Stimulated activated CD4-positive, alpha-beta T cell treated with anti-CD3 and anti-CD28 coated beads, Interleukin-4, amount 100 ng/mL, for 48 hours (primary cell): ENCODE results near the gene PDS5B.
A peak's percentile ranks its signal among the peaks of the same experiment; 100 is the strongest.

ENCODE experiments used
- DNase-seq, 2 donors: peaks; one replicate each; pipeline ENCODE4 v3.0.0-alpha.2; 2020; ENCODE audit warnings: low read depth in 2 of 2

The PDS5B gene

DNA sequence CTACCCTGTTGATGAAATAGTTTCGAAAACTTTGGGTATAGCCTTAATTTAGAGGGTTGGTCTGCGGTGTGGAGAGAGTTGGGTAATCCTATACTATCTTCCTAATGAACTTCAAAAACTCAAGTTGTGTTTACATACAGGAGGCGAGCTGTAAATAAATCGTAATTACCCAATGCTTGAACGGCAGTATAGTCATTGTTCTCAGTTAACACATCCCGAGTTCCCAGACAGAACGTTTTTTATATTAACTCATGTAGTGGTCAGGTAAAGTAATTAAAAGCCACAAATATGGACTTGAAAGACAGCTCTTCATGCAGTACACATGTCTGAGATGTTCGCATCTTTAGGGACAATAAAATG lies 1.5 kb downstream of the PDS5B start:
- no peak for DNase-seq

DNA sequence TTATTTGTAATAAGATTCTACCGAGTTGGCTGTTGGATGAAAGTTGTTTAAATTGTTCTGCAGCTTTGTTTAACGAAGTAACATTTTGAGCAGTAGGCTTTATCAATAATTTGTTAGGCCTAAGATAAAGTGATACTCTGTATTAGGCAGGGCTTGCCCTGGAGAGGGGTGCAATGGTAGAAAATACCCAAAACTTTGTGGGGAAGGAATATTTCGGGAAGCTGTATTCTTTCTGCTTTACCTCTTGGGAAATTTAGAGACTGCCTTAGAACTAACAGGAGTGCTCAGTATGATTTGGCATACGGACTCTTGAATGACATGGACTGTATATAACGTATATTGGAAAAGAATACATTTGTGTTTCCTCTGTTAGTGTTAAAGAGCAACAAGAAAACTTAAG lies 2.5 kb downstream of the PDS5B start:
- DNase-seq: no peak

DNA sequence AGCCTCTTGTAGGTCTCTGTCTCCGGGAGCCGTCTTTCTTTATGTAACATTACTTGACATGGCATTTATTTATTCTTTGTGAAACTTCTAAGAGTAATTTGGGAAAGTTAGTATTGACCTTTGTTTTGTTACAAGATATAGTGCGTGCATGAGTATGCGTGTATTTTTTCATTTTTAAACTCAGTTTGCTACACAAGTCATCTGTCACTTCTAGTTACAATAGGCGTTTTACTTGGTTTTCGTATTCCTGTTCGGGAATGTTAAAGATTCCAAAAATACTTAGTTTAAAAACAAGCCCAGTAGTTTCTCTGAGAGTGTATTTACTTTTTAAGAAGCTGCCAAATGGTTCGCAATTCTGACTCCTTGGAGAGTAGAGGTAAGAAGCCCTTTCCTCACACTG lies 3.2 kb downstream of the PDS5B start:
- no peak for DNase-seq

DNA sequence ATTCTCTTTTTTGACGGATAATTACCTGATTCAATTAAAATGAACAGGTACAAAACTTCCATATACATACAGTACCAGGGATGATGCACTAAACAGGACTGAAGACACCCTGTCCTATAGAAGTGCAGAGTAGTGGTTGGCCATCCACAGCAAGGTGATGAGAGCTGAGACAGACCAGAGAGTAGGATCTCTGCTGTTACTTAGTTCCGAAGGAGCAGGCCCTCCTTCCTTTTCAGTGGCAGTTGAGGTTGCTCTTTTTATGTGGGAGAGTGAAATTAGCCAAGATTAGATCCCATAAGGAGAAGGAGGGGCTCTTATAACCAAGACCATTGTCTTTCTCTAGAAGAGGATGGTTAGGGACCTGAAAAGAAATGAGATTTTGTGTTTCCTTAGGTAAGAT lies 4.0 kb downstream of the PDS5B start:
- no peak for DNase-seq

DNA sequence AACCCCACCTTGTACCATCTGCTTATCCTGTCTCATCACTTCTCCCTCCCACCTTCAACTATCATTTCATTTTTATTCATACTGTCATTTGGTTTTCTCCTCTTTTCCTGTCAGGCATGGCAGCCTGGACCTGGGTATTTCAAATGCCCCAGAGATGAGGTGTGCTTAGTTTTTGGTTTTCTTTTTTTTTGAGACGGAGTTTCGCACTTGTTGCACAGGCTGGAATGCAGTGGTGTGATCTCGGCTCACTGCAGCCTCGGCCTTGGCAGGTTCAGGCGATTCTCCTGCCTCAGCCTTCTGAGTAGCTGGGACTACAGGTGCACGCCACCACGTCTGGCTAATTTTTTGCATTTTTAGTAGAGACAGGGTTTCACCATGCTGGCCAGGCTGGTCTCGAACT lies 5.8 kb downstream of the PDS5B start:
- DNase-seq: no peak

DNA sequence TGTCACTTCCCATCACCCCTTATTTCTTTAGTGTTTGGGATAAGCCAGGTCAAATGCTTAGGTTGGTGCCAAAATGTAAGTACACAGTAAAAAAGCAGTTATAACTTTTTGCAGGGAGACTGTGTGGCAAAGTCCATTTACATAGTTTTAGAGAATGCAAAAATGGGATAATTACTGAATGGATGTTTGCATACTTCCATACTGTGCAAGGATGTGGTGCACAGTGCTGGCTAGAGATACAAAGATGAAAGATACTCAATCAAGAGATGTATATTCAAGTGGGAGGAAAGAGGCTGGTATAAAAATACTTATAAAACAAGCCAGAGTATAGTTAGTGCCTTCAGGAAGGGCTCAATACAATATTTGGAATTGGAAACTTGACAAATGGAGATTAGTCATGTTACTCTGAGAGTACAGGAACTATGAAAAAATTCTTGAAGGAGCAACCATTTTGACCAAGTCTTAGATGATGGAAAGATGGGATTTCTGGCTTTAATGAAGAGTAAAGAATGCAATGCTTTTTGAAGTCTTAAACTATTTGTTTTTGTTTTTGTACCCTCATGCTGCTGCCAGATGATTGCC lies 8.0 kb downstream of the PDS5B start:
- DNase-seq: no peak

DNA sequence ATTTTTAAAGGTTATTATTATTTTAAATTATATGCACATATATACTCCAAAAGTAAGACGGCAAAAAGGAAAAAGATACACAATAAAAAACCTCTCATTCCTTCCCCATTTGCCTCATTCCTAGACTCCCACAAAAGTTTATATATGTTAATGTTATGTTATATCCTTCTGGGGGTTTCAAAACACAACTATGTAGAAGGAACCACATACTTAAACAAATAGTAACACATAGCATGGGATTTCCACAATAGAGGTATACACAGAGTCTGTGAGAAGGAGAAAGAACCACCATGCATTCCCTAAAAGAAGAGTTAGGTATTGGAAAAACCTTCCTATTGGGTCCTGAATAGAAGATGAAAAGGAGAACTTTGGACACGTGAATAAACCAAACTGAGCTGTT lies 9.1 kb downstream of the PDS5B start:
- DNase-seq: no peak

DNA sequence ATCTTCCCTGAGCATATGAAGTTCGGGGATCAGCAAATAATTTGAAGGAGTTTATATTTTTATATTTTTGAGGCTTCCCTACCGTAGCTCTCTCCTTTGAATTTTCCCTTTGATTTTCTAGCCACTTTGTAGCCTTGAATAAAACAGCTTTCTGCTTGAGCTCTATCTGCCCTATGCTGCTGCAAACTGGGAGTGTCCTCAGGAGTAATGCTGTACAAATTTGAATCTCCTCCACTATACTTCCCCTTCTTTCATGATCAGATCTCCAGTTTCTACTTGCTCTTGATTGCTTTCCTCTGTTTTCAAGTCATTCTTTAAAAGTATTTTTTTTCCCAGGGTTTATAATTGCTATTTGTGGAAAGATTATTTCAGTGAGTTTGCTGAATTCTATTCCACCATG lies 14.6 kb downstream of the PDS5B start:
- DNase-seq: no peak

DNA sequence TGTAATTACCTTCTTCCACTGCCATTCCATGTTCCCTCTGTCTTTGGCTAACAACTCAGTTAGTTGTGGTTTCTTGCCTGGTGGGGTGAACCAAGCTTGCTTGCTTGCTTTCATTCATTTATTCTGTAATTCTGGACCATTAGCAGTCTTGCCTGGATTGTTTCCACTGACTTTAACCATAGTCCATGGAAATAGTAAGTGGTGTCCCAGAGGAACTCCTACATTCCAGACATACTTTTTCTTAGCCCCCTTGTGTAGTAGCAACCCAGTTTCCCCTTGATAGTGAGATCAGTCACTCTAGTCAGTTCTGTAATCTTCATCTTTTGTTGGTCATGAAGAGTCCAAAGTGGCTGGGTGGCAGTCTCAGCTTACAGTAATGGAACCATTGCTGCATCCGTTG lies 23.2 kb downstream of the PDS5B start:
- no peak for DNase-seq

DNA sequence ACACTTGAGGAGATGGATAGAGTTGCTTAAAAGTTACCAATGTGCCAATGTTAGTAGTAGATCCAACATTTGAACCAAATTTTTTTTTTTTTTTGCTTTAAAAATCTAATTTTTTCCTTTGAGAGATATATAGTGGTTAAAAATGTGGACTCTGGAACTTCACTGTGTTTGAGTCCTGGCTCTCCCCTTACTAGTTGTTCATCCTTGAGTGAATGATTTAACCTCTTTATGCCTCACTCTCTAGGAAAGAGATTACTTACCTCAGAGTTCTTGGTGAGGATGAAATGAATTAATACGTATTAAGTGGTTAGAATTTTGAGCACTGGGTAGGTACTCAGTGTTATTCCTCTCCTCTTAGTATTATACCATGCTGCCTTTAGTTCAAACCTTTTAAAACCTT lies 24.3 kb downstream of the PDS5B start:
- DNase-seq: no peak

DNA sequence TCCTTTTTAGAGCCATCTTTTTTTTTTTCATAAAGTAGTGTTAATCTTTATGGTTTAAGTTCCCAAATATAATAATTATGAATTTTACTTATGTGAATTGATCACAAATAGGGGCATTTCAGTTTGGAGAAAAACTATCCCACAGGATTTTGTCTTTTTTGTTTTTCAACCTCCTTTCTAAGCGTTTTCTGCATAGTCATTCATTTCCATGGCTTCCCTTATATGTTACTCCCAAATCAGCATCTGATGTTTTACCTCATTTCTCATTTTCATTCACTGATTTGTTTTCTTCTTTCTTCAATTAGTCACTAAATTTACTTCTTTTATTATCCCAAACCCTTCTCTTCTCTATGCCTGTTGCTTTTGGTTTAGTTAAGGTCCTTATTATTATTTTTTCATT lies 24.7 kb downstream of the PDS5B start:
- no peak for DNase-seq

DNA sequence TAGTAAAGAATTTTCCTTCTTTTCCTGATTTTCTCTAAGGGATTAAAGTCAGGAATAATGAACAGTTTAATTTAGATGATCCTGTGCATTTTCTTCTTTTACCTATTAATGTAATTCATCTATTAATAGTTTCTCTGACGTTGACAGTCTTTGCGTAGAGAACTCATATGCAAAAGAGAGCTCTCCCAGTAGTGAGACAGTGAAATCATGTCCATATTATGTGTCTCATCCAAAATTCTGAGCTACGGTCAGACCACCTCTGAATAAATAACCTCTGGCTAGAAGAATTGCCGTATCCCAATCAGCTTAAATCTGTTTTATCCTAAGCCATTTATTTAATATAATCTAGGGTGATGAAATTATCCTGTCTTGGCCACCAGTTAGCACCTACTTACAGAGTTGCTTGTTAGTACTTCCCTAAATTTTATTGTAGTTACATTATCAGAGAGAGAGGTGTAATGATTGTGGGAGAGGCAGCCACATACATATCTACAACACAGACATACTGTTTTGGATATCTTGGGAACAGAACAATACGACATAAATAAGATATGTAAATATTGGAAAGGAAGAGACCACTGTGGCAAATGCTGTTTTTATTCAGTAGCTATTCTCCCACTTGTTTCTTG lies 30.7 kb downstream of the PDS5B start:
- DNase-seq: no peak

DNA sequence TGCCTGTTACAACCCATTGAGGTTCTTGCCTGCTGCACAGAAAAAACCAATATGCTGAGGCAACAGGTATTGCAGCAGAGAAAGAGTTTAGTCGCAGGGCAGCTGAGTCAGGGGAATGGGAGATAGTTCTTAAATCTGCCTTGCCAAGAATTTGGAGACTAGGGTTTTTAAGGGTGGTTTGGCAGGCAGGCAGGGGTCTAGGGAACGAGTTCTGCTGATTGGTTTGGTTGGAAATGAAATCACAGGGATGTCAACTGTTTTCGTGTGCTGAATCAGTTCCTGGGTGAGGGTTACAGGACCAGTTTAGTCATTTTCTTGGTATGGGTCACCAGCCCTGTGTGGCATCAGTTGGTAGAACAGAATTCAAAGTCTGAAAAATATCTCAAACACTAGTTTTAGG lies 36.6 kb downstream of the PDS5B start:
- DNase-seq: no peak

DNA sequence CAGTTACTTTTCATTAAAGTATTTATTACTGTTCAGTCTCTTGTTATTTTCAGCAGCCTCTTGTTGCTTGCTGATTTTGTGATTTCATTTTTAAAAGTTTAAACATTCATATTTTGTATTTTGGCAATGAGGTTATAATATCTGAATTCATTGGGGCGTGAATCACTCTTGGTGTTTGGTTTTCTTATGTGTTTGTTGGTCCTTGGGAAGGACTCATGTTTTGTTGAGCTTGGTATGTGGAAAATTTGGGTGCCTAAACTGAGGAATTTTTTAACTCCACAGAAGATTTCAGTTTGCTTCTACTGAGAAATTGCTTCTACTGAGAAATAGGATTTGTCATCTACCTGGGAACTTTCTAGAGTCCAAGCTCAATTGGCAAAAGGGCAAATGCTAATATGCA lies 38.2 kb downstream of the PDS5B start:
- no peak for DNase-seq

DNA sequence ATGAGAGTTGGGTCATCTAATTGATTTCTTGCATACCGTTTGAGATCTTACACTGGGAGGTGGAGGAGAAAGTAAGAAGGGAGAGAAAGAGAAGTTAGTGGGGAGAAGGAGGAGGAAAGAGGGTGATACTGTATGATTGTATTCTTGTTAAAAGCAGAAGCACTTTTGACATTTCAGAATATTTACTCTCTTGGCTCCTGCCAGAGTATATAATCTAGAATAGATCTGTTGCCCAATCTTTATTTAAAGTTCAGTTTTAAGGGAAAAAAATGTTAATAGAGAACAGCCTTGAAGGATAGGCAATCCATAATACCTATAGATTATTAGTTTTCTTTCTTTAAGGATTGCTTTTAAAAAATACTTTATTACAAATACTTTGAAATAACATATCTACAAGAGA lies 41.5 kb downstream of the PDS5B start:
- no peak for DNase-seq

DNA sequence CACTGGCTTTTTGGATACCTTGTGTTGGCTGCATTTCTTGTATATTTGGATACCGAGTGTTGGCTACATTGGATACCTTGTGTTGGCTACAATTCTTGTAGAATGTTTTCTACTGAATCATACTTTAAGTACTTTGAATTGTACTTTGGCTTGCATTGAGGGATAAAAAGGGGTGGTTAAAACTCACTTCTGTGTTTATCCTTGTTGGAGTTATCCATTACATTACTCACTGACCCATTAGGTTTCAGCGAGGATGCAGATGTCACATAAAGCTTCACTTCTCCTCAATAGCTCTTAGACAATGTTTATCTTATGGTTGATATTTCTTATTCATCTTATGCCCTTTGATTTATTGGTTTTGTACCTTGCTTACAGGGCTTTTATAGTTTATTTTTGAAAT lies 43.1 kb downstream of the PDS5B start:
- no peak for DNase-seq

DNA sequence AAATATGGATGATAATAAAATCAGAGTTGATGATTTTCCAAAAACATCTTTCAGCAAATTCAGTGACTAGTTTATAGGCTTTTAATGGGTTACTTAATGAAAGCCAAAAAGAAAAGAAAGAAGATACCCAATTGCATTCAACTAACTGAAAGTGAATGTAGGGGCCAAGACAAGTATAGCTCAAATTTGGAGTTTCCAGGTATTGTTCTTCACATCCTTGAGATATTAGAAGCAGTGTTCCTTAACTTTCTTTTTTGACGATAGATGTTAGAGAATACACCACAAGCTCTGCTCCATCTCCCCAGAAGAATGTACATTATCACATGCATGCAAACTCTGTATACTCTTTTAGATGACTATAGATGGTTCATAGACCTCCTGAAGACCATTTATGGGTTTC lies 43.6 kb downstream of the PDS5B start:
- DNase-seq: no peak

DNA sequence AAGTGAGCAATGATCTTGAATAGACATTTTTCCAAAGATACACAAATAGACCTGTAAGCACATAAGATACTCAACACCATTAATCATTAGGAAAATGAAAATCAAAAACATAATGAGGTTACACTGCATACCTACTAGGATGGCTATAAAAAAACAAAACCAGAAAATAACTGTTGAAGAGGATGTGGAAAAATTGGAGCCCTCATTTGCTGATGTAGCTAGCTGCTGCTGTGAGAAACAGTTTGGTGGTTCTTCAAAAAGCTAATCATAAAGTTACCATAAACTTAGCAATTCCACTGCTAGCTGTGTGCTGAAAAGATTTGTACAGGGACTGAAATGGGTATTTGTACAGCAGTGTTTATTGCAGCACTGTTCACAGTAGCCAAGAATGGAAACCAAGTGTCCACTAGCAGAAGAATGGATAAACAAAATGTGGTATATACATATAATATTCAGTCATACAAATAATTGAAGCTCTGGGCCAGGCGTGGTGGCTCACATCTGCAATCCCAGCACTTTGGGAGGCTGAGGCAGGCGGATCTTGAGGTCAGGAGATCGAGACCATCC lies 46.2 kb downstream of the PDS5B start:
- DNase-seq: no peak

DNA sequence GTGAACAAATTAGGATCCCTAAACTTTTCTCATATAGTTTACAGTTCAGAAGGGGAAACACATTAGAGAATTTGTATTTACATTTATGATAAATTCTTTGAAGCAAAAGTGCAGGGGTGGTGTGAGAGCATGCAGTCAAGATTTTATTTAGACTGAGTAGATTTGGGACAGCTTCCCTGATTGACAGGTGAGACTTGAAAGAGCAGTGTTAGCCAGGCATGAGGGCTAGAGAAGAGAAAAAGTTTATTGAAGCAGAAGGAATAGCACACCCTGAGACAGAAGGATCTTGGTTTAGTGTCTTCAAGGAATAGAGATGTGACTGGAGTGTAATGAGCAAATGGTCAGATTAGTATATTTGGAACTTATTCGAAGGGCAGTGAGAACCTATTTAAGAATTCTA lies 50.5 kb downstream of the PDS5B start:
- DNase-seq: no peak

DNA sequence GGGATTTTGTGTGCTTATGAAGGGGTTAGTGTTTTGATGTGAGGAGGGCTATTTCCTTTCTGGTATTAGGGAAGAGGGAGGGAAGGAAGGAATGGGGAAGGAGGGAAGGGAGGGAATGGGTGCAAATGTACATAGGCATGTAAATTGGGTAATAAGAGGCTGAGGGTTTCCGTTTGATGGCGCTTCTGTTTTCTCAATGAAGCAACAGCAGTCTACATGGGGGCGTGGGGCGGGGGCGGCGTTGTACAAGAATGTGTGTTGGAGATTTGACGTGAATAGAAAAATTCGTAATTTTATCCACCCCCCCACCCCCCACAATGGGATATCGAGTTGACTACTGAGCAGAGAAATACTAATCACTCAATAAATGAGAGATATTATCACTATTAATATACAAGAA lies 52.5 kb downstream of the PDS5B start:
- no peak for DNase-seq

DNA sequence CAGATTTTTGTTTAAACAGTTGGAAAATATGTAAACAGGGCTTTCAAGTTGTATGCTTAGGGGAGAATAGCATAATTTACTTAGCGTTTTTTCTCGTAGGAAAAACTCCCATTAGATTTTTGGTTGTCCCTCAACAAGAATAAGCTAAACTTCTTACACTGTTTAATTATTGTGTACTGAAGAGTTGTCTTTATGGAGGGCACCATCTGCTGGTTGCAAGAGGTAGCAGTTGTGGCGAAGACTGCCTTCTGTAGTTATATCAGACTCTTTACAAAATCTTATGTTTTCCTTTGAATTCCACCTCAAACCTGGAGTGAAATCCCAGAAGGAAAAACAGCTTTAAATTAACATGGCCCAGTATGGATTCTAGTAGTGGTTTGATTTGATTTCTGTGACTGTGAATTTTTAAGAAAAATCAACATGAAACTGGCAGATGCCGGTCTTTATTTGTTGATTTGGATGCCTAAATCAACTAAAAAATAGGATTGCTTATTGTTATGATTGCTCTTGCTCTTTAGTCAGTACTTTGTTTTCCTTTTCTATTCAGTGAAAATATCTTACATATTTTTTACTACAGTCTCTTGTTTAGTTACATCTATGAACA lies 53.4 kb downstream of the PDS5B start:
- no peak for DNase-seq

DNA sequence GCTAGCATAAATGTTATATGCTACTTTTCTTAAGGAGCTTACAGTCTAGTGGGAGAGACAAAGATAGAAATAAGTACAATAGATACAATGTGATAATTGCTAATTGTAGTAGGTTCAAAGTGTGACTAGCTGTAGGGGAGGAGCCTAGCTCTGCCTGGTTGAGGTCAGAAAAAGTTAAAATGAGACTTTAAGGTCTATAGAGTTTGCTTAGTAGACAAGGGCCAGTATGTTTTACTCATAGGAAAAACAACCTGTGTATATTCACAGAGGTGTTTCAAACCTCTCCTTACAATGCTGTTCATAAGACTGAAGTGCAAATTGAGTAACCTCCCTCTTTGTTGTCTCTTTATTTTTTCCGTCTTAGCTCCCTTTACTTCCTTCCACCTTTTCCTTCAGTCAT lies 56.1 kb downstream of the PDS5B start:
- no peak for DNase-seq

DNA sequence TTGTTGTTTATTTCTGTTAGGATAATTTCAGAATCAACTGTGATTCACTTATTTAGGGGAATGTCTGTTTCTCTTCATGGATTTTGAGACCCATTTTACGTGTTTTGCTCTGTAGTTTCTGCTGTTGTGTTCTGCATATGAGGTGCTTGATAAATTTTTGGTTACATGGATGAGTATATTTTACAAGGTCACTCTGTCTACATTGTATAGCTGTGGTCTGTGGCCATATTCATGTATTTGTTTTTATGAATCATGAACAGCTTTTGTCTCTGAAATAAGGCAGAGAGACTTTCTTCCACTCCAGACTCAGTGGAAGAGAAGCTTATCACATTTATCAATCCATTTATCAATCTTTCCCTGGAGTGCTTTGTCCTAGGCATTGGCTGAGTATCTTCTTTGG lies 56.6 kb downstream of the PDS5B start:
- no peak for DNase-seq

DNA sequence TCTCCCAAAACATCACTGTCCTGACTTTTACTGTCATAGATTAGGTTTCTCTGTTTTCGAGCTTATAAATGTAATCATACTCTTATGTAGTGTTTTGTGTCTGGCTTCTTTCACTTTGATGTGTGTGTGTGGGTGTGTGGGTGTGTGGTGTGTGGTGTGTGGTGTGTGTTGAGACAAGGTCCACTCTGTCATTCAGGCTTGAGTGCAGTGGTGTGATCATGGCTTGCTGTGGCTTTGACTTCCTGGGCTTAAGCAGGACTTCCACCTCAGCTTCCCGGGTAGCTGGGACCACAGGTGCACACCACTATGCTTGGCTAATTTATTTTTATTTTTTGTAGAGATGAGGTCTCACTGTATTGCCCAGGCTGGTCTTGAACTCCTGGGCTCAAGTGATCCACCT lies 59.6 kb downstream of the PDS5B start:
- DNase-seq: peak in 1 of 2 donors; percentile 39
